Vagina (tissue), 2 donors: ENCODE measurements around the gene HPN.

Experiments
- POLR2A ChIP-seq, 2 donors: fragments of 450-650 bp; IDR thresholded peaks; one replicate each; pipeline ENCODE4 v1.6.1; 2017; ENCODE audit warnings: antibody characterized with exemption in 2 of 2, mild to moderate bottlenecking in 2 of 2, moderate library complexity in 2 of 2
- POLR2AphosphoS5 ChIP-seq, 2 donors: sonication (generic); formaldehyde crosslinking; IDR thresholded peaks; one replicate each; pipeline ENCODE4 v1.9.0; 2017; ENCODE audit warnings: antibody characterized with exemption in 2 of 2, mild to moderate bottlenecking in 2 of 2, low read depth in 1 of 2; ENCODE audit not compliant: insufficient read depth in 1 of 2
- TF ChIP-seq, protein P1 (sequence below), 3 experiments: fragments of 450-650 bp in 2 of 3; fragments of 200-600 bp in 1 of 3; sonication (generic) in 1 of 3; IDR thresholded peaks; one replicate each; pipeline ENCODE4 v1.5.1; 2017 to 2019; ENCODE audit warnings: antibody characterized with exemption in 3 of 3, mild to moderate bottlenecking in 2 of 3, moderate library complexity in 2 of 3

DNA sequence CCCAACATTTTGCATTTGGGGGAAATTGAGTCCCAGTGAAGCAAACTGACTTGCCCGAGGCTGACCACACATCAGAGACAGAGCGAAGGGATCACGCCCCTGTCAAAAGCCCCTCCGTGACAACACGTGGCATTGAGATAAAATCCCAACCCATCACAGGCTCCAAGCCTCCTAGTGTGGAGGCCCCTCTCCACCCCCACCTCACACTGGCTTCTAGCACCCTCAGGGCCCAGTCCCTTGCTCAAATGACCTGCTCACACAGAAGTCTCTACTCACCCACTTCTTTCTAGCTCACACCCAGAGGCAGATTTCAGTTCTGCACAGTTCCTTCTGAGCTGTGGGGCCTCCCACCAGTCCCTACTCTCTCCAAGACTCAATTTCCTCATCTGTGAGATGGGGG lies 10.3 kb downstream of the HPN start:
- TF ChIP-seq, protein P1, sequence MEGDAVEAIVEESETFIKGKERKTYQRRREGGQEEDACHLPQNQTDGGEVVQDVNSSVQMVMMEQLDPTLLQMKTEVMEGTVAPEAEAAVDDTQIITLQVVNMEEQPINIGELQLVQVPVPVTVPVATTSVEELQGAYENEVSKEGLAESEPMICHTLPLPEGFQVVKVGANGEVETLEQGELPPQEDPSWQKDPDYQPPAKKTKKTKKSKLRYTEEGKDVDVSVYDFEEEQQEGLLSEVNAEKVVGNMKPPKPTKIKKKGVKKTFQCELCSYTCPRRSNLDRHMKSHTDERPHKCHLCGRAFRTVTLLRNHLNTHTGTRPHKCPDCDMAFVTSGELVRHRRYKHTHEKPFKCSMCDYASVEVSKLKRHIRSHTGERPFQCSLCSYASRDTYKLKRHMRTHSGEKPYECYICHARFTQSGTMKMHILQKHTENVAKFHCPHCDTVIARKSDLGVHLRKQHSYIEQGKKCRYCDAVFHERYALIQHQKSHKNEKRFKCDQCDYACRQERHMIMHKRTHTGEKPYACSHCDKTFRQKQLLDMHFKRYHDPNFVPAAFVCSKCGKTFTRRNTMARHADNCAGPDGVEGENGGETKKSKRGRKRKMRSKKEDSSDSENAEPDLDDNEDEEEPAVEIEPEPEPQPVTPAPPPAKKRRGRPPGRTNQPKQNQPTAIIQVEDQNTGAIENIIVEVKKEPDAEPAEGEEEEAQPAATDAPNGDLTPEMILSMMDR (IDR thresholded peaks at IDR 0.05) = no peak
- TF ChIP-seq POLR2AphosphoS5 (IDR thresholded peaks at IDR 0.05; ENCODE audit: insufficient read depth in 1 of 2, low read depth in 1 of 2) (no peak), POLR2A (IDR thresholded peaks at IDR 0.05) (no peak)
